Left ventricle myocardium superior (tissue), 1 donor: Measurements from ENCODE around the gene SLC27A4. TPM values are rescaled to one million over a fixed set of nuclear protein-coding genes. Genes with fewer than 3 reads are reported as not detected.

Experiments used
- ATAC-seq: fragments of 200-7000 bp; cut with Tn5 transposase; one replicate; pipeline ENCODE4 v1.9.1; 2020; ENCODE audit warnings: mild to moderate bottlenecking, moderate library complexity
- DNase-seq: peaks from one replicate; pipeline ENCODE4 v3.0.0-alpha.2; 2020
- intact Hi-C: fragments of 100-400 bp; cut with micrococcal nuclease; formaldehyde crosslinking; loops from one replicate; pipeline ENCODE4 v1.11.0; 2022
- total RNA-seq: library from RNA; stranded (reverse); fragmentation: NEBNext Ultra II Directional; extraction: Animal tissue kit (Norgen Biotek cat#: 25700); gene quantifications from one replicate; pipeline ENCODE4 v1.2.1, GENCODE V29; 2021
- donor health status: DM: no; HTN: yes; CAD: no; lungs with severe emphysema.

Gene SLC27A4
- total RNA-seq, 1 donor from 2014 or later: 19.4 TPM

DNA sequence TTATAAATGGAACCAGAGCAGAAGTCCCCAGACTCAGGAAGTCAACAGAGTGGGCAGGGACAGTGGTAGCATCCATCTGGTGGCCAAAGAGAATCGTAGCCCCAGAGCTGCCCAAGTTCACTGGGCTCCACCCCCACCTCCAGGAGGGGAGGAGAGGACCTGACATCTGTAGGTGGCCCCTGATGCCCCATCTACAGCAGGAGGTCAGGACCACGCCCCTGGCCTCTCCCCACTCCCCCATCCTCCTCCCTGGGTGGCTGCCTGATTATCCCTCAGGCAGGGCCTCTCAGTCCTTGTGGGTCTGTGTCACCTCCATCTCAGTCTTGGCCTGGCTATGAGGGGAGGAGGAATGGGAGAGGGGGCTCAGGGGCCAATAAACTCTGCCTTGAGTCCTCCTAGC lies 20.5 kb downstream of the SLC27A4 start:
- intact Hi-C loops: loop anchor here (10.0 kb wide), 1 partner anchor 54 kb away; no protein-coding TSS in a partner anchor
- DNase-seq (no peak), ATAC-seq (no peak)

DNA sequence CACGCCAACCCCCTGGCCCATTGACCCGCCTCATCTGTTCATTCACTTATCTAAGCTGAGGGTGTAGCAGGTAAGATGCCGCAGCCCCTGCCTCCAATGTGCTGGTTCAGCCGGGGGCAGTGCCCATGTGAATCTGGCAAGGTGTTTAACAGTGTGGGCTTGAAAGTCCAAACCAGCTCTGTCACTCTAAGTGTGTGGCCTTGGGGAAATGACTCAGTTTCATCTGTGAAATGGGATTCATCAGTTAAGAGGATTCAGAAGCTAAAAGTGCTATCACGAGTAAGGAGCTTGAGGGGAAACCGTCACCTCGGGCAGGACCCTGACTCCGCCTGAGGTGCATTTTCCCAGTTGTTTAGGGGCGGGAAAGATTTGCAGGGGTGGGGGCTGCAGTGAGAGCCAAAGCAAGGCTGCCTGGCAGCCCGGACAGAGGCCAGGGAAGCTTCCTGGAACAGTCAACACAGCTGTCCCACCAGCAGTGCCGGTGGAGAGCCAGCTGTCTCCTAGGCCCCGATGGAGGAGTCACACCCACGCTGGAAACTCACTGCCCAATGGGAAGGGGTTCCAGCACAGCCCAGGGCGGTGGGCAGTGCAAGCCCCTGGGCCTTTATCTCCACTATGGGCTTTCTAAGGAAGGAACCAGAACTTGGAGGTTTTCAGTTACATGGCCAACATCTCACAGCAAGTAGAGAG lies 21.1 kb downstream of the SLC27A4 start:
- peak; percentile 19 for ATAC-seq
- intact Hi-C loops: loop anchor here (10.0 kb wide), 1 partner anchor 53 kb away; no protein-coding TSS in a partner anchor
- DNase-seq: no peak

DNA sequence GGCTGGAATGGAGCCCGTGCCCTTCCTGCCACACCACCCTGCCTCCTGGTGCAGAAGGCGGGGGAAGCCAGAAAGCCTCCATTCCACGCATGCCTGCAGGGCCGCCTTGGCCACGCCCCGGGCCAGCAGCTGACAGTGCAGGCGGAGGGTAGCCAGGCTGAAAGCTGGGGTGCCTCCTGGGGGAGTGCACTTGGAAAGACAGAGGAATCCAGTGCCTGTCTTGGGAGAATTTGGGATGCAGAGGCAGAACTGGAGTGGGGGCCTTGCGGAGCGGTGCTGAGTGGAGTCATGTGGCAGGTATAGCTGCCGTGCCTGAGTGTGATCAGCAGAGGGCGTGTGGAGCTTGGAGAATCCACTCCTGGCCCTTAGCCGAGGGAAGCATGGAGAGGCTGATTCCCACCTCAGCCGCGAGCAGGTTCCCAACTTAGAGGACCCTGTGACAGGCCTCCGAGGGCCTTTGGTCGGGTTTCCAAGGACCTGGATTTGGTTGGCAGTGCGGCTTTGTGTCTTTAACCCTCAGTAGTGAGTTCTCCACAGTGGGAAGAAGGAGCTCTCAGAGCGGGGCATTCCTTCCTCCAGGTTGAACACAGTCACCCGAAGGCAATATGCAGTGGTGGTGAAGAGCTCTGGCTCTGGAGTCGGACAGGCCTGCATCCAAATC lies 21.8 kb downstream of the SLC27A4 start:
- DNase-seq (peak; percentile 86), ATAC-seq (peak; percentile 93)
- intact Hi-C loops: loop anchor here (10.0 kb wide), 1 partner anchor 53 kb away; no protein-coding TSS in a partner anchor

DNA sequence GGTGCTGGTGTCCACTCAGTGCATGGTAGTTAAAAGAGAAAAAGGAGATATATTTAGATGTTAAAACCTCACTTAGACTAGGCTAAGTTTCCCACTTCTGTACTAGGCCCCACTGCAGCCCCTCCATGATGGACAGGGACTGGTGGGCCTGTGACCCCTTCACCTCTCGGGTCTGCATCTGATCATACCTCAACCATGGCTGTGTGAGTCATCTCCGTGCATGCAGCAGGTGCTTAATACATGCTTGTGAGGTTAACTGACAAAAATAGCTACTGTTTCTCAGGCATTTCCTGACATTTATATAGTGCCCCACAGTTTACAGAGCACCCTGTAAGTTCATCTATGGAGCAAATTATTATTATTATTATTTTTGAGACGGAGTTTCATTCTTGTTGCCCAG lies 22.4 kb downstream of the SLC27A4 start:
- intact Hi-C loops: loop anchor here (10.0 kb wide), 1 partner anchor 52 kb away; no protein-coding TSS in a partner anchor
- no peak for DNase-seq
- ATAC-seq: no peak

DNA sequence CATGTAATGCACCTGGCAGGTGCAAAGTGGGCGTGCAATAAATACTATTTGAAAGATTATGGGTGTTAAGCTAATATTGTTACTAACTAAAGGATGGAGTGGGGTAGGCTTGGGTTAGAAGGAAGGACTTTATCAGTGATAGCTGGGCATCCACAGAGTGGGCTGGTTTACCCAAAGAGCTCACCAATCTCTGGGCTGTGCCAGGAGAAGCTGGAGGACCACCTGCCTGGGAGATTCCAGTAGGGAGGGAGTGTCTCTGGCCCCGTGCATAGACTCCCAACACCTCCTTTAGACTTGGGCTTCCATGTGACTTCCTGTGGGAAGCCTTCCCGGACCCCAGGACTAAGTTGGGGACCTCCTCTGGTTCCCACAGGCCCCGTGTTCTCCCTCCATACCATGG lies 25.2 kb downstream of the SLC27A4 start:
- no peak for DNase-seq
- intact Hi-C loops: loop anchor here (10.0 kb wide), 1 partner anchor 49 kb away; no protein-coding TSS in a partner anchor
- no peak for ATAC-seq

DNA sequence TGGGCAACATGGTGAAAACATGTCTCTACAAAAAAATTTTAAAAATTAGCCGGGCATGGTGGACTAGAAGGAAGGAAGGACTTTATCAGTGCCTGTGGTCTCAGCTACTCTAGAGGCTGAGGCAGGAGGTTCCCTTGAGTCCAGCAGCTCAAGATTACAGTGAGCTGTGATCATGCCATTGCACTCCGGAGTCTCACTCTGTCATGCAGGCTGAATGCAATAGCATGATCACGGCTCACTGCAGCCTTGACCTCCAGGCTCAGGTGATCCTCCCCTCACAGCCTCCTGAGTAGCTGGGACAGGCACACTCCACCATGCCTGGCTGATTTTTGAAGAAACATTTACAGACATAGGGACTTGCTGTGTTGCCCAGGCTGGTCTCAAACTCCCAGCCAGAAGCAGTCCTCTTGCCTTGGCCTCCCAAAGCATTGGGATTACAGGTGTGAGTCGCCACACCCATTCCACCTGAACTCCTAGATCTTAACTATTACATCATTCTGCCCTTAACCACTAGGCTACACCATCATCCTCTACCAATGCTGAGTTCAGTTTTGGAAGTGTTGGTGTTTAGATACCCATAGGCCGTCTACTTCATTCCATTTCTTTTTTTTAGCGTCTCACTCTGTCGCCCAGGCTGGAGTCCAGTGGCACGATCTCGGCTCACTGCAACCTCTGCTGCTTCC lies 28.8 kb downstream of the SLC27A4 start:
- DNase-seq: no peak
- intact Hi-C loops: loop anchor here (10.0 kb wide), 1 partner anchor 46 kb away; no protein-coding TSS in a partner anchor
- no peak for ATAC-seq

DNA sequence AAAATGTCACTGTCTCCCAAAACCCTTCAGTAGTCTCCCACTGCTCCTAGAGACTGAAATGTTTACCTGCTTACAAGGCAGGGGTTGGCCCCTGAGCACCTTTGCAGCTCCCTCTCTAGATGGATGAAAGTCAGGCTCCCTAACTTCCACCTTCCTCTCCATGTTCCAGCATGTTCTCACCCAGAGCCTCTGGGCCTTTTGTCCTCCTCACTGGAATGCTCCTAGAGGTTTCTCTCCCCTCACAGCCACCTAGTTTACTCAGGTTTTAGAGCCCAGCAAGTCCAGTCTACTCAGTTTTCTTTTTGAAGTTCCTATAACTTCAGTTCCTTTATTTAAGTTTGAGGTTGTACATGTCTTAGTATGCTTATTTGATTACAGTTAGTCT lies 30.0 kb downstream of the SLC27A4 start:
- no peak for DNase-seq
- no peak for ATAC-seq
- intact Hi-C loops: no loop called here

DNA sequence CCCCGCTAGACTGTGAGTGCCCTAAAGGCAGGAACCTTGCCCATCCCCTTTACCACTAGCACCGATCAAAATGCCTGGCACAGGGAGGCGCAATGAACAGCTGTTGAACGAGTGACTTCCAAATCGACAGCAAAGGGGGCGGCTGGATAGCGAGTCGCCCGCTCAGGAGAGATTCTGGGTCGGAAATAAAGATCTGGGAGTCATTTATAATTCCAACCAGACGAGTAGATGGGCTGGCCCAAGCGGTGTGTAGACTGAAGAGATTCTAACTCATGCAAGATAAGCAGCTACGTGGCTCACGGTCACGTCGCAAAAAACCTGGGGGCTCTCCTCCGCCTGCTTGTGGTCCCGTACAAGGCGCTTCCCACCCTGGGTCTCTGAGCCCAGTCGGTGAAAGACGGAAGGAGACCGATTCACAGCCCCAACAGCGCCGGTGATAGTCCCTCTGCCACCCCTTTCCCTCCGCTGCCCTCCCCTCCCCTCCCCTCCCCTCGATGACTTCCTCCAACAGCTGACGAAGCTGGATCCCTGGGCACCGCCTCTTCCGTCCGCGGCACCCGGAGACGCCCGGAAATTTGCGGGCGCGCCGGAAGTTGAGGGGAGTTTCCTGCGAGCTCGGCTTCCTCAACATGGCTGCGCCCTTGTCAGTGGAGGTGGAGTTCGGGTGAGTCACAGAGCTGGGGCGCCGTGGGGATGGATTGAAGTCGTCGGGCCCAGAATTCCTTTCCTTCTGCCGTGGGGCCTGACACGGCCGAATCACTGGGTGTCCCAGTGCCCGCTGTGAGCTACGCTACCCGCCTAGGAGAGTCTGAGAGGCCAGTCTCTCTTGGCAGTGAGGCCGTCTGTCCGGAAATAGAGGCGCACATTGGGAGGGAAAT lies 30.7 kb downstream of the SLC27A4 start, which contains the start of gene URM1:
TSS of gene URM1 (plus strand) at position 623 of the 878 bp plus-strand sequence. CDS start at position 630, 7 bp downstream.
- intact Hi-C loops: no loop called here

DNA sequence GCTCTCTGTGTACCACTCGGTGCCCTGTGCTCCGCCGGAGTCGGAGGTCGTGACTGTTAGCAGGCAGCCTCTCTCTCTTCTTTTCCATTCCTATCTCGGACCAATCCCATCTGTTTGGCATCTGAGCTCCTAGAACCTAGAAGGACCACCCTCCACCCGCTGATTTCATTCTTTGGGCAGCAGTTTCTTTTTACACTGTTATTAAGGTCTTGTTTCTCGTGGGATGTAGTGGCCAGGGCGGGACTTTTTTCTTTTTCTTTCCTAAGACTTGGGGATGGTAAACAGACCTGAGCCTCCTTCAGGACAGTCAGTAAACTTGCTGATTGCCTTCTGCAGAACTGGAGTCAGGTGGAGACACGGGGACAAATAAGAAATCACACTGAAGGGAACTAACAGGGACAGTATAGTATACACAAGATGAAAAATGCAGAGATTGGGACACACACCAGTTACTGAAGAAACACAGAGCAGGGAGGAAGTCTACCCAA lies 31.3 kb downstream of the SLC27A4 start:
- intact Hi-C loops: no loop called here
- no peak for DNase-seq
- no peak for ATAC-seq

More for the DNA sequence above, 30.7 kb downstream of the SLC27A4 start, which contains the start of gene URM1:
- ATAC-seq: peak; percentile 98
- DNase-seq: peak; percentile 97

DNA sequence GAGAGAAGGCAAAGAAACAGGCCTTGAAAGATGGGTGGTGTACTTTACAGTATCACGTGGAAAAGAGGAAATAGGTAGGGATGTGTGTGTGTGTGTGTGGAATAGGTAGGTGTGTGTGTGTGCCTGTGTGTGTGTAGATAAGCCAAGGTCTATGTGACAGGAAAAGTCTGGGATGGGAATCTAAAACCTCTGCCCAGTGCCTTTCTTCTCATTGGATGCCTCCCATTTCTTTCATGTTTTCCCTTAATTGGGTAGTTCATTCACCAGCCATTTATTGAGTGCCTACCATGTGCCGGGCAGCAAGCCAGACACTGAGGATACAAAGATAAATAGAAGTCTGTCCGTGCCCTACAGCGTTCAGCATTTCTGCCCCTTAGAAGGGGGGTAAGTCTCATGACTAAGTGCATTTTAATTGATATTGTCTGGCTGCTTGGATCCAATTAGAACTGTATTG lies 31.9 kb downstream of the SLC27A4 start:
- intact Hi-C loops: no loop called here
- DNase-seq: no peak
- ATAC-seq: no peak

DNA sequence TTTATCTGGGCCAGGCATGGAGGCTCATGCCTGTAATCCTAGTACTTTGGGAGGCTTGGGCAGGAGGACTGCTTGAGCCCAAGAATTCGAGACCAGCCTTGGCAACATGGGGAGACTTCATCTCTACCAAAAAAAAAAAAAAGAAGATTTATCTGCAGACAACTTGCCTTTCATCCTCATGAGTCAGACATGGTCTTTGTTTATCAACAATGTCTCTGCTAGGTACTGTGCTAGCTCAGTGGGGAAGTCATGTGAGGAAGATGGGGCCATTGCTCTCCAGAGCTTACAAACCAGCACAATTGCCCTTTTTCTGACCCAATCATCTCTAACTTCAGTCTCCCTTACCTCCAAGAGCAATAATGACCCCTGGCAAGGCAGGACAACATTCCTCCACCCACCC lies 32.5 kb downstream of the SLC27A4 start:
- intact Hi-C loops: no loop called here
- ATAC-seq (no peak), DNase-seq (no peak)

DNA sequence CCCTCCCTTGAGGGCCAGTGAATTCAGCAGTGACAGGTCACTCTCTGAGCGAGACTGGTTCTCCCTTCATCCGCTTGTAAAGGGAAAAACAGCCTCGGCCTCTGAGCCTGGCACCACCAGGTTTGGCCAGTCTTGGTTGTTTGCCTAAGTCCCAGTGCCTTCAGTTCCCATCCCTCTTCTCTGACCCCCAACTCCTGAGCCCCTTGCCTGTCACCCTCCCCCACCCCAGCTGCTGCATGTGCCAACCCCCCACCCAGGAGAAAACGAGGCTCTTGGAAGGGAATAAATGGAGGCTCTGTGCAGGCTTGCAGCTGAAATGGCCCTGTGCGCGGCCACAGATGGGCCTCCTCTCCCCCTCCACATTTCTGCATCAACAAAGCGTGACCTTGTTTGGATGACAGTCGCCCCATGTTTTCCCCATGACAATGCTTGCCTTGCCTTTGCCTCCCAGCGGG lies 33.9 kb downstream of the SLC27A4 start:
- ATAC-seq (no peak), DNase-seq (no peak)
- intact Hi-C loops: no loop called here

DNA sequence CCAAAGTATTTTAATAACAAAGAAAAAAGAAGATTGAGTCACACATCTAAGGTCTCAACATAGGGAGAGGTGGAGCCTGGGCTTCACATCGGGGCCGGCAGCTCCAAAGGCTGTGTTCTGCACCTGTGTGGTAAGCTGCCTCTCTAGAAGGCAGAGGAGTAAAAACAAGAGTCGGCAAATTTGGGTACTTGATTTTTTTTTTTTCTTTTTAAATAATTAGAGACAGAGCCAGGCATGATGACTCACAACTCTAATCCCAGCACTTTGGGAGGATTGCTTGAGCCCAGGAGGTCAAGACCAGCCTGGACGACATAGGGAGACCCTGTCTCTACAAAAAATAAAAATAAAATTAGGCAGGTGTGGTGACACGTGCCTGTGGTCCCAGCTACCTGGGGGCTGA lies 35.5 kb downstream of the SLC27A4 start:
- intact Hi-C loops: no loop called here
- DNase-seq (no peak), ATAC-seq (no peak)

DNA sequence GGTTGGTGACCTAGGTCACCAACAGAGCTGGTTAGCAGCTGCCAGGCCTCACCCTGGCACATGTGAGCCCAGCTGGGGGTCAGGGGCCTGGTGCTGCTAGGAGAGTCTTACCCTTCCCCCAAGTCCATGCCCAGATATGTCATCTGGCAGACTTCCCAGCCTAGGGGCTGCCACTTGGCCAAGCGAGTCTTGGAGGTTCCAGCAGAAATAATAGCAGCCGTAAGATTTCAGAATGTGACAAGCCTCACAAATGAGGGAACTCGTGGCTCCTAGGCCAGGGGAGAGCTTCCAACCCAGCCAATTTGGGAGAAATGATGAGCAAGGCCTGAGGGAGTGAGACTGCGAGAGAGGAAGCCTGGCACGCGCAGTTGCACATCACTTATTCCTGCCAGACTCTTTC lies 41.9 kb downstream of the SLC27A4 start:
- ATAC-seq: no peak
- DNase-seq: no peak
- intact Hi-C loops: no loop called here

DNA sequence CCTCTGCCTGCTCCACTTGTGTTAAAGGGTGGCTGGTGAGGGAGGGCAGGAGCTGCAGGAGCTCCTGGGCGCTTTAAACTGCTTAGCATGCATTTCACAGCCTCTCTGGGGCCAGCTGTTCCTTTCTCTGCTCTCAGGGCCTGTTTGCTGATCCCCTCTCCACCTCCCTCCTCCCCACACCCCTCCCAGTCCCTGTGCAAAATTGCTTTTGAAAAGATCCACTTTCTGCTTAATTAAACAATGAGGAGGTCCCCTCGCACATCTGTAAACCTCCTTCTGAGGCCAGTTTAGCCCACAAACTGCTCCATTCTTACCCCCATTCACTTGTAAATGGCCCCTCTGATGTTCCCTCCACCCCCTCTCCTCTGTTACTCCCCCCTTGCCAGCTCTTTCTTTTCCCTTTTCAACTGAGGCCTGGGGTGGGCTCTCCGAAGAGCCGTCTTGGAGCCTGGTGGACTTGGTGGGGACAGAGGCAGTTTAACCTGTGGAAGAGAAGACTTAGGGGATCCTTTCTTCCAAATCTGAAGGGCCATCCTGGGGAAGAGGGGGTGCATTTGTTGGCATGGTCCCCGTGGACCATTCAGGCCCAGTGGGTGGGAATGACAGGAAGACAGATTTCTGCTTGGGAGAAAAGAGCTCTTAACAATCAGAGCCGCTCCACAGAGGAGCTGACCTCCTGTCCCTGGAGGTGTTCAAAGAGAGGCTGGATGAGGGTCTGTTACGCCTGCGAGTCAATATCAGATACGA lies 42.9 kb downstream of the SLC27A4 start:
- no peak for DNase-seq
- ATAC-seq: no peak
- intact Hi-C loops: no loop called here

DNA sequence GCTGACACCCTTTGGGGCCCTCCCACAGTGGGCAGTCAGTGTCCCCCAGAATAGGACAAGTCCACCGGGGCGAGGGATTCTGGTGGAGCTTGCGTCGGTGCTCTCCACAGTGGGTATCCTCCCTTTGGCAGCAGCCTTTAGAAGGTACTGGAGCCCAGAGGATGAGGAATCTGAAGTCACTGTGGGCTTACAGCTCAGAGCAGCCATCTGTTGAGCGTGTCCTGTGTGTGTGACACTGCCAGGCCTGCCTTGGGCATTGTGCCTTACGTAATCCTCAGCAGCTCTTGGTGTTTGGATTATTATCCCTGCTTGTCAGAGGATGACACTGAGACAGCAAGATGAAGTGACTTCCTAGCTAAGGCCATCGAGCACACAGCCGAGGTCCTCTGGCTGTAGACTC lies 43.5 kb downstream of the SLC27A4 start:
- ATAC-seq (no peak), DNase-seq (no peak)
- intact Hi-C loops: no loop called here

DNA sequence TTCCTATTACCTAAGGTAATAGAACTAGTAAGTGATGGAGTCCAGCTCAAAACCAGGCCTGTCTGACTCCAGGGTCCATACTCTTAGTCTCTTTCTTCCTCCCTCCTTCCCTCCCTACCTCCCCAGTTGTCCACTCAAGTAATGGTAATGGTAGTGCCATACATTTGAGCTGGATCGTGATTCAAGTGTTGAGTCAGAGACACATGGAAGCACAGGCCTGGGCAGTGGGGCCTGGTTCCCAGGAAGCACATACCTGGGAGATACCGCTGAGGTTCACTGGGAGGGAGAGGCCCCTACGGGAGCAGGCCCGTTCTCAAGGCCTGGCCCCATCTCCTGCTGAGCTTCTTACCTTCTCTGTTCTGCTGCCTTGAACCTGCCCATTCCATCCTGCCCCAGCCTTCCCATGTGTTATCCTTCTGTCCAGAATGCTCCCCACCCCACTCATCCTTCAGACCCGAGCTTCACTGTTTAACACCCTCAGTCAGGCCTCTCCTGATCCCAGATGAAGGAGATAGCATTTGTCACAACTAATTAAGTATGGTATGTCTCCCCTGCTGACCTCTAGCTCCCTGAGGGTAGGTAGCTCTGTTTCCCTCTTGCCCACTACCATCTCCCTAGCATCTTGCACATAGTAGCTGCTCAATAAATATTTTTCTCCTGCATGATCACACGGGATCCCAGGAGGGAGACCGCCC lies 44.6 kb downstream of the SLC27A4 start:
- DNase-seq (no peak), ATAC-seq (no peak)
- intact Hi-C loops: no loop called here
